GM06990 (cell line): ENCODE data around the gene PORCN.

Source experiments
- DNase-seq: peaks from one replicate; pipeline ENCODE4 v3.0.0-alpha.2; 2011; ENCODE audit not compliant: insufficient read length; ENCODE audit errors: extremely low read depth
- H3K27me3 ChIP-seq: replicated peaks from 2 replicates; pipeline ENCODE4 v1.6.0; 2011; ENCODE audit warnings: low read length; ENCODE audit not compliant: control insufficient read depth, insufficient read depth
- H3K36me3 ChIP-seq: 2 replicates; pipeline ENCODE4 v1.5.1; 2011; ENCODE audit warnings: low read length; ENCODE audit not compliant: control insufficient read depth, insufficient read depth
- H3K4me3 ChIP-seq: replicated peaks from 2 replicates; pipeline ENCODE4 v1.5.1; 2011; ENCODE audit warnings: low read depth, mild to moderate bottlenecking, control low read depth, low read length
- TF ChIP-seq, protein P1 (sequence below): IDR thresholded peaks from 2 replicates; pipeline ENCODE4 v1.5.1; 2011; ENCODE audit warnings: low read length, control low read depth, mild to moderate bottlenecking, inconsistent platforms; ENCODE audit not compliant: insufficient read depth, poor library complexity, severe bottlenecking

PORCN gene

DNA sequence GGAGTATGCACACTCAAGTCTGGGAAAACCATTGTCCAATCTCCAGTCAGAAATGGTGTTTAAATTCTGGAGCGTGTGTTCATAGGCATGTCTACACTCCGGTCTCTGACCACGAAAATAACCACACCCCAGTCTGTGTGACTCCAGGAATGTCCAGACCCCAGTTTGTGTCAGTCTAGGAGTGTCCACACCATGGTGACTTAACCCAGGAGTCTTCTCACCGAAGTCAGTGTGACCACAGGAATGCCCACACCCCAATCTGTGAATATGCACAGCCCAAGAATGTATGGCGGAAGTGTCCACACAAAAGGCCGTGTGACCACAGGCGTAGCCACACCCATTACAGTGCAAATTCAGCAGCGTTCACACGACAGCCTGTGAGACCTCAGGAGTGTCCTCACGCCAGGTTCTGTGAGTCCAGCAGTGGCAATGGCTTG lies 21.4 kb upstream of the PORCN start:
- Histone ChIP-seq H3K36me3 (peaks cover 1% of the 10 kb centered on the region; the same call in 1 of the 2 replicates), H3K27me3 (no peaks in the 10 kb centered on the region), H3K4me3 (no peak overlapping the region)
- no peak for DNase-seq
- TF ChIP-seq, protein P1, sequence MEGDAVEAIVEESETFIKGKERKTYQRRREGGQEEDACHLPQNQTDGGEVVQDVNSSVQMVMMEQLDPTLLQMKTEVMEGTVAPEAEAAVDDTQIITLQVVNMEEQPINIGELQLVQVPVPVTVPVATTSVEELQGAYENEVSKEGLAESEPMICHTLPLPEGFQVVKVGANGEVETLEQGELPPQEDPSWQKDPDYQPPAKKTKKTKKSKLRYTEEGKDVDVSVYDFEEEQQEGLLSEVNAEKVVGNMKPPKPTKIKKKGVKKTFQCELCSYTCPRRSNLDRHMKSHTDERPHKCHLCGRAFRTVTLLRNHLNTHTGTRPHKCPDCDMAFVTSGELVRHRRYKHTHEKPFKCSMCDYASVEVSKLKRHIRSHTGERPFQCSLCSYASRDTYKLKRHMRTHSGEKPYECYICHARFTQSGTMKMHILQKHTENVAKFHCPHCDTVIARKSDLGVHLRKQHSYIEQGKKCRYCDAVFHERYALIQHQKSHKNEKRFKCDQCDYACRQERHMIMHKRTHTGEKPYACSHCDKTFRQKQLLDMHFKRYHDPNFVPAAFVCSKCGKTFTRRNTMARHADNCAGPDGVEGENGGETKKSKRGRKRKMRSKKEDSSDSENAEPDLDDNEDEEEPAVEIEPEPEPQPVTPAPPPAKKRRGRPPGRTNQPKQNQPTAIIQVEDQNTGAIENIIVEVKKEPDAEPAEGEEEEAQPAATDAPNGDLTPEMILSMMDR, result no peak

GRCh38 chrX:48488034-48488433 lies 20.8 kb upstream of the PORCN start:
- no peak for DNase-seq
- Histone ChIP-seq H3K4me3 (no peak overlapping the region), H3K27me3 (no peaks in the 10 kb centered on the region), H3K36me3 (peaks cover 1% of the 10 kb centered on the region; the same call in 1 of the 2 replicates)
- TF ChIP-seq, protein P1, result no peak

DNA sequence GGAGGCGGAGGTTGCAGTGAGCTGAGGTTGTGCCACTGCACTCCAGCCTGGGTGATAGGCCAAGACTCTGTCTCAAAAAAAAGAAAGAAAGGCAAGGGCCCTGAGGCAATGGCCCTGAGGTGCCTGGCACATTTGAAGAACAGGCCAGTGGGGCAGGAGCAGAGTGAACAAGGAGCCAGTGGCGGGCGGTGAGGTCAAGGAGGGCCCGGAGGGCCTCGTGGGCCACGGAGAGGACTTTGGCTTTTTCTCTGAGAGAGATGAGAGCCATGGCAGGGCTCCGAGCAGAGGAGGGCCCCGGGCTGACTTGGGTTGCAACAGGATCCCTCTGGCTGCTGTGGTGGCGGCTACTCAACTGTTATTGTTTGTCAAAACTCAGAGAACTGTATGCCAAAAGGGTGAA lies 19.5 kb upstream of the PORCN start:
- Histone ChIP-seq H3K27me3 (no peaks in the 10 kb centered on the region), H3K36me3 (0 out of 2 replicates have a peak, but pooled peaks cover 1% of the 10 kb centered on the region), H3K4me3 (no peak overlapping the region)
- no peak for DNase-seq
- TF ChIP-seq, protein P1, result no peak

DNA sequence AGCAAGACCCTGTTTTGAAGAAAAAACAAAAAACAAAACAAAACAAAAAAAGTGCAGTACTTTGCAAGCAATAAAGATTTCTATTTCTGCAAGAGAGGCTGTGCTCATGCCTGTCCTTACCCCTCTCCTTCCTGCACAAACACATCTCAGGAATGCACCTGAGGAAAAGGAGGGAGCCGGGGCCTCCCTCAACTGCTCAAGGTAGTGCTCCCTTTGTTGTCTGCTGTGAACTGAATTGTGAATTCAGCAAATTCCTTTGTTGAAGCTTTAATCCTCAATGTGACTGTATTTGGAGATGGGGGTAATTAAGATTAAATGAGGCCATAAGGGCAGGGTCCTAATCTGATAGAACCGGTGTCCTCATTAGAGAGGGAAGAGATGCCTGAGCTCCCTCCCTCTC lies 18.9 kb upstream of the PORCN start:
- no peaks in the 10 kb centered on the region for H3K27me3 ChIP-seq
- H3K36me3 ChIP-seq, result 0 out of 2 replicates have a peak, but pooled peaks cover 1% of the 10 kb centered on the region
- TF ChIP-seq, protein P1, result no peak
- no peak overlapping the region for H3K4me3 ChIP-seq
- DNase-seq, result no peak

- Histone ChIP-seq H3K36me3 (0 out of 2 replicates have a peak, but pooled peaks cover 1% of the 10 kb centered on the region), H3K27me3 (no peaks in the 10 kb centered on the region), H3K4me3 (no peak overlapping the region)
- TF ChIP-seq, protein P1, result no peak
- no peak for DNase-seq
These were observed 18.1 kb upstream of the PORCN start for GRCh38 chrX:48490661-48491060.

DNA sequence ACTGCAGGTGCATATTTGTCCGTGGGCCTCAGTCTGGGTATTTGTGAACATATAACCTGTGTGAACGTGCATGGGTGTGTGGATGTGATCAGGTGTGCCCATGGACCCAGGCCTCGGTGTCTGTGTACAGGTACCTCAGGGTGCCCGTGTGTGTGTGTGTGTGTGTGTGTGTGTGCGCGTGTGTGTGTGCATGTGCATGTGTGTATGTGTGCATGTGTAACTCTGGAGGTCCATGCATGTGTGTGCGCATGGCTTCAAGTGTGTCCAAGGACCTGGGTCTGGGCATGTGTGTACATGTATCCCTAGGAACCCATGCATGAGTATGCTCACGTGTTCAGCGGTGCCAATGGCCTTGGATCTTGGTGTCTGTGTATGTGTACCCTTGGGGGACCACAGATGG lies 17.0 kb upstream of the PORCN start:
- no peaks in the 10 kb centered on the region for H3K27me3 ChIP-seq
- H3K36me3 ChIP-seq, result 0 out of 2 replicates have a peak, but pooled peaks cover 1% of the 10 kb centered on the region
- TF ChIP-seq, protein P1, result no peak
- no peak overlapping the region for H3K4me3 ChIP-seq
- DNase-seq, result no peak
